ENCODE results near the gene TMEM150B.

Gene TMEM150B

GRCh38 chr19:55319785-55320184 is 5.4 kb downstream of the TMEM150B start:
- H3K4me3 ChIP-seq (replicated peaks in 1 of 2; ENCODE audit: low read depth in 2 of 2, low read length in 2 of 2) = no peak overlapping the region
- peak; percentile 32 to 61 for DNase-seq (ENCODE audit: low read depth in 2 of 2)
- no peak for TF ChIP-seq CTCF (IDR thresholded peaks at IDR 0.05; ENCODE audit: low read depth, low read length)

DNA sequence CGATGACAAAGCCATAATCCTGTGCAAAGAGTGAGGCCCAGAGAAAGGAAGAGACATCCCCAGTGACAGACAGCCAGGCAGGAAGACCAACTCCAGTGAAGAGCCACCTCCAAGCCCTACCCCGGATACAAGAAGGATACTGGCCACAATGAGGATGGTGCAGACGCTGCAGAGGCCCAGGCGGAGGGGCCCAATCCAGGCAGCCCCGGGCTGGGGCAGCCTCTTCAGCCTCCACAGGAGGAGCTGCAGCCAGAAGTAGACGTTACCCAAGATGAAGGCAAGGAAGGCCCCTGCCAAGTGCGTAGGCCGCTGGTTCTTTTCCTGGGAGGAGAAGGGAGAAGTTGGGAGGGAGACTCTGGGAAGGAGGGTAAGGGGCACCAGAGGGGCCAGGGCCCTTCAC is 8.5 kb downstream of the TMEM150B start:
- no peak for TF ChIP-seq CTCF (IDR thresholded peaks at IDR 0.05; ENCODE audit: low read depth, low read length)
- DNase-seq (ENCODE audit: low read depth in 2 of 2) = no peak
- no peak overlapping the region for H3K4me3 ChIP-seq (replicated peaks in 1 of 2; ENCODE audit: low read depth in 2 of 2, low read length in 2 of 2)

GRCh38 chr19:55315956-55316525 is 9.1 kb downstream of the TMEM150B start:
- no peak for DNase-seq (ENCODE audit: low read depth in 2 of 2)
- TF ChIP-seq CTCF (IDR thresholded peaks at IDR 0.05; ENCODE audit: low read depth, low read length) = no peak
- H3K4me3 ChIP-seq (replicated peaks in 1 of 2; ENCODE audit: low read depth in 2 of 2, low read length in 2 of 2) = no peak overlapping the region

DNA sequence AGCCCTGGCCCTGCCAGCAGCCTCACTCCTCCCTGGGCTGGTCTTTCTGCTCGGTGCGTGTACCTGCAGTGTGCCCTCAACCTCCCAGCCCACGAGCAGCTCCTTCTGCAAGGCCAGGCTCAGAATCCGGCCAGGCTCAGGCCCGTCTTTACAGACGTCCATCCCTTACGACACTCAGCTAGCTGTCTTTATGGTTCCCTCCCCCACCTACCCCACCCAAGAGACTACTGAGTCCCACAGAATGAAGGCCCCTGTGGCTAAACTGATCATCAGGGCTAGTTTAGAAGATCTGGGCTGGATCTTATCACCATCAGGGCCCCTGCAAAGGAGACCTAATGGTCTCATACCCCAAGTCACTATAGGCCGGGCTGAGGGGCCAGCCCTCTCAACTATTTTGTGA is 10.7 kb downstream of the TMEM150B start:
- DNase-seq (ENCODE audit: low read depth in 2 of 2) = no peak
- TF ChIP-seq CTCF (IDR thresholded peaks at IDR 0.05; ENCODE audit: low read depth, low read length) = no peak
- H3K4me3 ChIP-seq (replicated peaks in 1 of 2; ENCODE audit: low read depth in 2 of 2, low read length in 2 of 2) = no peak overlapping the region

DNA sequence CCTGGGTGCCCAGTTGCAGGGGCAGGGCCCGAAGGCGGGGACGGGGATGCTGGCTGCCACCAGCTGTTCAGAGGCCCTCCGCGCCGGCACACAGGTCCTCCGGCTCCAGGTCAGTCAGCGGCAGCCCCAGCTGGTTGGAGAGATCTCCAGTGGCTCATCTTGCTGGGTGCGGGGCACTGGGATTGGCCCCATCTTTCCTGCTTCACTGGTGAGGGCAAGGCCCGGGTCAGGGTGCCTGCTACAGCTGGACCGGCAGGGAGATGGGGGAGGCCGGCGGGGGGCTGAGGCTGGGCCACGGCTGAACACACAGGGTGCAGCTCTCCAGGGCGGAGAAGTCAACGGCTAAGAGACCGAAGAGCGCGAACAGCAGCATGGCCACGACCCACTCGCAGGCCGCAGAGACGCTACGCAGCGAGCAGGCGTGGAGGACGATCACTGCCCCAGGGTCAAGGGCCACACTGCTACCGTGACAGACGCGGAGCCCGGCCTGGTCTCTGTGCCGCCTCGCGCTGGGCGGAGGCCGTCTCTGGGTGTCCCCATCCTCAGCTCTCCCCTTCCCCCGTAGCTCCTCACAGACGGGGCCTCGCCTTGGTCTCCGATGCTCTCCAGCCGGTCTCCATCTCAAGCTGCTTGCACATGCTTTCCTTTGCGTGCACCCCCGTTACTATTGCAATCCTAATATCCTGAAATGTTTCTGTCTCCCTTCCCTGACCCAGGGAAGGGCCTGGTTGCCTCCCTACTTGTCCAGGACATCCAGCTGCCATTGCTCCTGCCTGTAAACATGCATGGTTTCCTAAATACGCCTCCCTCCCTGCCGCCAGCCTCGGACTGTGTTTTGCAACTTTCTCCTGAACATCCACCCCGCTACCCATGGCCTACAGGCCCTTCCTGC is 12.3 kb downstream of the TMEM150B start:
- no peak for DNase-seq (ENCODE audit: low read depth in 2 of 2)
- H3K4me3 ChIP-seq (replicated peaks in 1 of 2; ENCODE audit: low read depth in 2 of 2, low read length in 2 of 2) = no peak overlapping the region
- no peak for TF ChIP-seq CTCF (IDR thresholded peaks at IDR 0.05; ENCODE audit: low read depth, low read length)

GRCh38 chr19:55311797-55312196 is 13.3 kb downstream of the TMEM150B start:
- no peak overlapping the region for H3K4me3 ChIP-seq (replicated peaks in 1 of 2; ENCODE audit: low read depth in 2 of 2, low read length in 2 of 2)
- TF ChIP-seq CTCF (IDR thresholded peaks at IDR 0.05; ENCODE audit: low read depth, low read length) = no peak
- no peak for DNase-seq (ENCODE audit: low read depth in 2 of 2)
